NK-92 treated with Interleukin-12 subunit alpha and Interleukin-12 subunit beta, amount 100 ng/mL, for 24 hours (cell line): Measurements from ENCODE around the gene SPINT2.

Experiments
- DNase-seq: peaks from one replicate; lab custom pipeline; 2025; lab: John Stamatoyannopoulos, UW

SPINT2 gene

GRCh38 chr19:38294090-38294489 is 29.7 kb downstream of the SPINT2 start:
- no peak for DNase-seq

GRCh38 chr19:38298821-38299680 is 34.7 kb downstream of the SPINT2 start:
- no peak for DNase-seq

GRCh38 chr19:38303517-38304351 is 39.4 kb downstream of the SPINT2 start, which contains the start of gene C19orf33:
C19orf33 (plus strand) TSS chr19:38304251; CDS start chr19:38304262, 11 bp downstream.
- DNase-seq: no peak

- DNase-seq: no peak
These were observed 40.0 kb downstream of the SPINT2 start for GRCh38 chr19:38304352-38304865.

- no peak for DNase-seq
These were observed 40.6 kb downstream of the SPINT2 start for GRCh38 chr19:38304866-38305429.

GRCh38 chr19:38306236-38306635 is 41.9 kb downstream of the SPINT2 start:
- no peak for DNase-seq

- DNase-seq: no peak
These were observed 42.7 kb downstream of the SPINT2 start for GRCh38 chr19:38307076-38307475.

GRCh38 chr19:38307597-38307996 is 43.2 kb downstream of the SPINT2 start:
- no peak for DNase-seq

- DNase-seq: no peak
These were observed 43.8 kb downstream of the SPINT2 start for GRCh38 chr19:38308006-38308766.

GRCh38 chr19:38308926-38309614 is 44.7 kb downstream of the SPINT2 start:
- no peak for DNase-seq

GRCh38 chr19:38309615-38310278 is 45.4 kb downstream of the SPINT2 start:
- DNase-seq: no peak

GRCh38 chr19:38310279-38310670 is 45.9 kb downstream of the SPINT2 start:
- no peak for DNase-seq

- no peak for DNase-seq
These were observed 46.6 kb downstream of the SPINT2 start for GRCh38 chr19:38310986-38311385.

- DNase-seq: peak; percentile 96
These were observed 51.5 kb downstream of the SPINT2 start, which contains the start of gene YIF1B for GRCh38 chr19:38315657-38316476. YIF1B (minus strand) TSS chr19:38315947; CDS start chr19:38315917, 30 bp downstream.

- DNase-seq: no peak
These were observed 52.2 kb downstream of the SPINT2 start for GRCh38 chr19:38316477-38317067.

- no peak for DNase-seq
These were observed 52.8 kb downstream of the SPINT2 start for GRCh38 chr19:38317104-38317612.

- DNase-seq: no peak
These were observed 54.3 kb downstream of the SPINT2 start for GRCh38 chr19:38318660-38319059.

- DNase-seq: no peak
These were observed 55.3 kb downstream of the SPINT2 start, which contains the start of gene KCNK6 for GRCh38 chr19:38319421-38320258. KCNK6 (plus strand) TSS chr19:38319845; CDS start chr19:38319951, 106 bp downstream.
